Osteoblast (primary cell): ENCODE data around the gene CCND1. TPM values are rescaled to one million over a fixed set of nuclear protein-coding genes. Genes with fewer than 3 reads are reported as not detected.

Experiments
- DNase-seq: peaks from one replicate; pipeline ENCODE4 v3.0.0; 2011; ENCODE audit warnings: low spot score, mixed read lengths; ENCODE audit not compliant: insufficient read length; ENCODE audit errors: missing footprints
- H2AFZ ChIP-seq: 2 replicates; pipeline ENCODE4 v1.6.0; 2011; ENCODE audit warnings: mild to moderate bottlenecking, low read length
- H3K27ac ChIP-seq: 2 replicates; pipeline ENCODE4 v1.5.1; 2011; ENCODE audit warnings: mild to moderate bottlenecking, low read depth, low read length, moderate library complexity
- H3K27me3 ChIP-seq: 2 replicates; pipeline ENCODE4 v1.6.0; 2012; ENCODE audit warnings: mild to moderate bottlenecking, control low read depth, inconsistent platforms, low read length, moderate library complexity; ENCODE audit not compliant: insufficient read depth
- H3K36me3 ChIP-seq: 2 replicates; pipeline ENCODE4 v1.5.1; 2011; ENCODE audit warnings: mild to moderate bottlenecking, low read length, control low read depth, moderate library complexity; ENCODE audit not compliant: insufficient read depth
- H3K4me1 ChIP-seq: 2 replicates; pipeline ENCODE4 v1.5.1; 2011; ENCODE audit warnings: mild to moderate bottlenecking, low read length, control low read depth, moderate library complexity; ENCODE audit not compliant: insufficient read depth
- H3K4me2 ChIP-seq: 2 replicates; pipeline ENCODE4 v1.6.0; 2011; ENCODE audit warnings: mild to moderate bottlenecking, low read length; ENCODE audit not compliant: insufficient read depth
- H3K4me3 ChIP-seq: fragments of 200-600 bp; sonication (generic); 3 replicates; pipeline ENCODE4 v1.5.1; 2012; ENCODE audit warnings: mild to moderate bottlenecking, low read length, inconsistent platforms; ENCODE audit not compliant: insufficient read depth
- H3K79me2 ChIP-seq: 2 replicates; pipeline ENCODE4 v1.6.0; 2012; ENCODE audit warnings: mild to moderate bottlenecking, low read length, control low read depth, inconsistent platforms; ENCODE audit not compliant: insufficient read depth
- H3K9me3 ChIP-seq: 2 replicates; pipeline ENCODE4 v1.5.1; 2011; ENCODE audit warnings: low read depth, low read length, control low read depth
- H4K20me1 ChIP-seq: 2 replicates; pipeline ENCODE4 v1.6.0; 2012; ENCODE audit warnings: mild to moderate bottlenecking, low read length, control low read depth; ENCODE audit not compliant: insufficient read depth
- CTCF ChIP-seq: IDR thresholded peaks from 2 replicates; pipeline ENCODE4 v1.5.1; 2011; ENCODE audit warnings: mild to moderate bottlenecking, low read depth, low read length, moderate library complexity; ENCODE audit errors: extremely low read depth
- total RNA-seq: library from RNA; depleted of rRNA; stranded (reverse); fragments of >200 nt; gene quantifications from 2 replicates; pipeline ENCODE4 v1.2.3, GENCODE V29; 2012

CCND1 gene
- total RNA-seq, 1 donor: 187 TPM

GRCh38 chr11:69653406-69653960, 12.5 kb downstream of the CCND1 start:
- Histone ChIP-seq H3K9me3 (no peaks in the 10 kb centered on the region), H3K27me3 (no peaks in the 10 kb centered on the region), H3K4me1 (no peaks in the 10 kb centered on the region), H3K4me3 (no peak overlapping the region), H2AFZ (no peak overlapping the region), H3K36me3 (peaks cover 62% of the 10 kb centered on the region), H3K27ac (no peak overlapping the region), H3K4me2 (no peak overlapping the region), H4K20me1 (peaks cover 50% of the 10 kb centered on the region), H3K79me2 (peaks cover 24% of the 10 kb centered on the region)
- TF ChIP-seq CTCF: no peak
- peak; percentile 64 for DNase-seq

GRCh38 chr11:69654001-69654659, 13.2 kb downstream of the CCND1 start:
- Histone ChIP-seq H2AFZ (no peak overlapping the region), H3K4me2 (no peak overlapping the region), H3K4me1 (no peaks in the 10 kb centered on the region), H3K27me3 (no peaks in the 10 kb centered on the region), H4K20me1 (peaks cover 45% of the 10 kb centered on the region), H3K79me2 (peaks cover 18% of the 10 kb centered on the region), H3K36me3 (peaks cover 55% of the 10 kb centered on the region), H3K9me3 (no peaks in the 10 kb centered on the region), H3K4me3 (no peak overlapping the region), H3K27ac (peak overlapping the region; percentile 5)
- no peak for TF ChIP-seq CTCF
- DNase-seq: peak; percentile 78

- no peaks in the 10 kb centered on the region for H3K27me3 ChIP-seq
- H4K20me1 ChIP-seq: peaks cover 39% of the 10 kb centered on the region
- no peak overlapping the region for H3K4me3 ChIP-seq
- peak overlapping the region; percentile 17 for H3K27ac ChIP-seq
- no peaks in the 10 kb centered on the region for H3K4me1 ChIP-seq
- H3K36me3 ChIP-seq: peaks cover 48% of the 10 kb centered on the region
- H2AFZ ChIP-seq: no peak overlapping the region
- no peaks in the 10 kb centered on the region for H3K9me3 ChIP-seq
- TF ChIP-seq CTCF: no peak
- DNase-seq: peak; percentile 95
- H3K79me2 ChIP-seq: peaks cover 11% of the 10 kb centered on the region
- H3K4me2 ChIP-seq: no peak overlapping the region
Measured at GRCh38 chr11:69654660-69655478, 13.9 kb downstream of the CCND1 start.
